Esophagus (tissue), 2 donors: ENCODE data around the gene GAPVD1. TPM values are rescaled to one million over a fixed set of nuclear protein-coding genes. Genes with fewer than 3 reads are reported as not detected.
"Not testable (repeated sequence)": the region's sequence is repeated elsewhere in the genome, so short reads cannot be mapped to it uniquely, and the experiment has no call there.

ENCODE experiments used
- H3K27ac ChIP-seq, 2 donors: one replicate each; pipeline ENCODE4 v1.5.1; 2013; ENCODE audit warnings: low read depth in 2 of 2, mild to moderate bottlenecking in 2 of 2, inconsistent platforms in 1 of 2, low read length in 1 of 2, moderate library complexity in 1 of 2
- H3K27me3 ChIP-seq, 2 donors: one replicate each; pipeline ENCODE4 v1.6.1; 2013; ENCODE audit warnings: low read length in 2 of 2, control low read depth in 1 of 2, mild to moderate bottlenecking in 1 of 2; ENCODE audit not compliant: insufficient read depth in 2 of 2, control insufficient read depth in 1 of 2
- H3K36me3 ChIP-seq, 2 donors: one replicate each; pipeline ENCODE4 v1.6.1; 2013; ENCODE audit warnings: low read length in 1 of 2; ENCODE audit not compliant: control insufficient read depth in 2 of 2, insufficient read depth in 2 of 2
- H3K4me1 ChIP-seq, 2 donors: one replicate each; pipeline ENCODE4 v1.6.1; 2013; ENCODE audit warnings: low read length in 1 of 2; ENCODE audit not compliant: control insufficient read depth in 2 of 2, insufficient read depth in 2 of 2
- H3K4me3 ChIP-seq, 2 donors: one replicate each; pipeline ENCODE4 v1.5.1; 2013; ENCODE audit warnings: low read length in 2 of 2, mild to moderate bottlenecking in 2 of 2, low read depth in 1 of 2, moderate library complexity in 1 of 2
- H3K9me3 ChIP-seq, 2 donors: one replicate each; pipeline ENCODE4 v1.6.1; 2013; ENCODE audit warnings: mild to moderate bottlenecking in 2 of 2, low read depth in 1 of 2, low read length in 1 of 2, moderate library complexity in 1 of 2; ENCODE audit not compliant: control insufficient read depth in 2 of 2, insufficient read depth in 1 of 2
- WGBS, 2 donors: extraction: QIAGEN DNeasy Blood & Tissue Kit; methylation state at CpG; one replicate each; pipeline ENCODE4 v1.1.7; 2013; 5-methylcytosine and 5-hydroxymethylcytosine counted together
- polyA plus RNA-seq, 2 donors: library from polyadenylated mRNA; stranded (reverse); fragments of 200-250 nt; gene quantifications; one replicate each; pipeline ENCODE4 v1.2.3, GENCODE V29; 2013
- donor health status: healthy with polysubstance abuse.
- donor health status: Bipolar disorder and iron deficiency.

GAPVD1 gene
- polyA plus RNA-seq, 2 donors, result 9.9 to 10.9 TPM

GRCh38 chr9:125297917-125298316, 36.3 kb downstream of the GAPVD1 start:
- Histone ChIP-seq H3K27me3 (no peaks in the 10 kb centered on the region), H3K4me1 (no peaks in the 10 kb centered on the region), H3K4me3 (no peak overlapping the region), H3K27ac (no peak overlapping the region), H3K9me3 (no peaks in the 10 kb centered on the region), H3K36me3 (peaks cover 4% of the 10 kb centered on the region in 2 donors)
- WGBS, 2 donors, result 93 to 96% methylated on average over 7 of the region's 7 CpGs

GRCh38 chr9:125302241-125302640, 40.6 kb downstream of the GAPVD1 start:
- H3K4me3 ChIP-seq, result no peak overlapping the region
- H3K27ac ChIP-seq, result no peak overlapping the region
- H3K9me3 ChIP-seq, result no peaks in the 10 kb centered on the region
- no peaks in the 10 kb centered on the region for H3K27me3 ChIP-seq
- no peaks in the 10 kb centered on the region for H3K4me1 ChIP-seq
- 94 to 97% methylated on average over 2 of the region's 2 CpGs for WGBS, 2 donors
- H3K36me3 ChIP-seq, result peaks cover 6 to 14% of the 10 kb centered on the region in 2 donors

GRCh38 chr9:125304273-125304672, 42.6 kb downstream of the GAPVD1 start:
- WGBS, 2 donors, result 94 to 98% methylated on average over 2 of the region's 2 CpGs
- Histone ChIP-seq H3K27me3 (no peaks in the 10 kb centered on the region), H3K36me3 (peaks cover 6 to 16% of the 10 kb centered on the region in 2 donors), H3K4me3 (no peak overlapping the region), H3K4me1 (no peaks in the 10 kb centered on the region), H3K27ac (no peak overlapping the region), H3K9me3 (no peaks in the 10 kb centered on the region)

GRCh38 chr9:125312411-125312810, 50.8 kb downstream of the GAPVD1 start:
- no peaks in the 10 kb centered on the region for H3K4me1 ChIP-seq
- H3K4me3 ChIP-seq, result no peak overlapping the region
- 95 to 97% methylated on average over 2 of the region's 2 CpGs for WGBS, 2 donors
- H3K27me3 ChIP-seq, result no peaks in the 10 kb centered on the region
- H3K9me3 ChIP-seq, result no peaks in the 10 kb centered on the region
- H3K27ac ChIP-seq, result no peak overlapping the region
- peaks cover 2 to 18% of the 10 kb centered on the region in 2 donors for H3K36me3 ChIP-seq

- H3K4me3 ChIP-seq, H3K27ac ChIP-seq, H3K27me3 ChIP-seq, H3K4me1 ChIP-seq, H3K9me3 ChIP-seq: not testable (repeated sequence)
- 59 to 84% methylated on average over 3 of the region's 3 CpGs for WGBS, 2 donors
- H3K36me3 ChIP-seq, result peaks cover 2 to 16% of the 10 kb centered on the region in 2 donors
Observed at GRCh38 chr9:125316359-125316758, 54.7 kb downstream of the GAPVD1 start.

GRCh38 chr9:125317704-125318103, 56.1 kb downstream of the GAPVD1 start:
- H3K27ac ChIP-seq, result no peak overlapping the region
- H3K27me3 ChIP-seq, result no peaks in the 10 kb centered on the region
- H3K4me3 ChIP-seq, result no peak overlapping the region
- no peaks in the 10 kb centered on the region for H3K4me1 ChIP-seq
- H3K9me3 ChIP-seq, result peaks cover 0 to 3% of the 10 kb centered on the region in 2 donors
- WGBS, 2 donors, result 96 to 98% methylated on average over 3 of the region's 3 CpGs
- peaks cover under 1 to 14% of the 10 kb centered on the region in 2 donors for H3K36me3 ChIP-seq

GRCh38 chr9:125321496-125321895, 59.9 kb downstream of the GAPVD1 start:
- no peaks in the 10 kb centered on the region for H3K27me3 ChIP-seq
- H3K36me3 ChIP-seq, result peaks cover 0 to 6% of the 10 kb centered on the region in 2 donors
- peaks cover 0 to 3% of the 10 kb centered on the region in 2 donors for H3K9me3 ChIP-seq
- H3K4me1 ChIP-seq, result no peaks in the 10 kb centered on the region
- H3K4me3 ChIP-seq, result no peak overlapping the region
- WGBS, 2 donors, result 62 to 87% methylated on average over 3 of the region's 3 CpGs
- H3K27ac ChIP-seq, result no peak overlapping the region

GRCh38 chr9:125323615-125324014, 62.0 kb downstream of the GAPVD1 start:
- H3K36me3 ChIP-seq, result peaks cover 0 to 6% of the 10 kb centered on the region in 2 donors
- WGBS, 2 donors, result 82 to 89% methylated on average over 1 of the region's 1 CpG

GRCh38 chr9:125325826-125326225, 64.2 kb downstream of the GAPVD1 start:
- H3K27ac ChIP-seq, result no peak overlapping the region
- 85 to 87% methylated on average over 2 of the region's 2 CpGs for WGBS, 2 donors
- no peaks in the 10 kb centered on the region for H3K9me3 ChIP-seq
- H3K27me3 ChIP-seq, result no peaks in the 10 kb centered on the region
- peaks cover 0 to 6% of the 10 kb centered on the region in 2 donors for H3K36me3 ChIP-seq
- no peak overlapping the region for H3K4me3 ChIP-seq
- peaks cover 0 to 2% of the 10 kb centered on the region in 2 donors for H3K4me1 ChIP-seq

More at GRCh38 chr9:125323615-125324014, 62.0 kb downstream of the GAPVD1 start:
- Histone ChIP-seq H3K27ac (no peak overlapping the region), H3K27me3 (no peaks in the 10 kb centered on the region), H3K4me1 (no peaks in the 10 kb centered on the region), H3K4me3 (no peak overlapping the region), H3K9me3 (no peaks in the 10 kb centered on the region)

- Histone ChIP-seq H3K9me3 (no peaks in the 10 kb centered on the region), H3K27ac (no peak overlapping the region), H3K27me3 (no peaks in the 10 kb centered on the region), H3K4me3 (no peak overlapping the region), H3K4me1 (peaks cover 0 to 2% of the 10 kb centered on the region in 2 donors), H3K36me3 (peaks cover 4 to 11% of the 10 kb centered on the region in 2 donors)
Observed at GRCh38 chr9:125329978-125330377, 68.4 kb downstream of the GAPVD1 start.
